Measurements from ENCODE around the gene ANKRD12. TPM values are rescaled to one million over a fixed set of nuclear protein-coding genes. Genes with fewer than 3 reads are reported as not detected.
A peak's percentile ranks its signal among the peaks of the same experiment; 100 is the strongest.

ANKRD12 gene
- total and polyA plus RNA-seq, 2 of the 4 experiments (the other 2 are of a cell fraction), result 2.6 to 12.9 TPM

DNA sequence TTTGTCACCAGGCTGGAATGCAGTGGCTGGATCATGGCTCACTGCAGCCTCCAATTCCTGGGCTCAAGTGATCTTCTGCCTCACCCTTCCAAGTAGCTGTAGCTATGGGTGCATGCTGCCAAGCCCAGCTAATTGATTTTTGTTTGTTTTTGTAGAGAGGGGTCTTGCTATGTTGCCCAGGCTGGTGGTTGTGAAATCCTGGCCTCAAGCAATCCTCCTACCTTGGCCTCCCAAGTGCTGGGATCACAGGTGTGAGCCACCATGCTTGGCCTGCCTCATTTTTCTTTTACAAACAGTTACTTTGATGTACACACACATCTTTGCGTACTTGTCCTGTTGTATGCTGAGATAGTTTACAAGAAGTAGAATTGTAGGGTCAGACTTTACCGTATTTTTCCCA is 13.1 kb upstream of the ANKRD12 start:
- WGBS, 2 experiments (ENCODE audit: extremely low coverage in 2 of 2, insufficient read length in 1 of 2), result no CpG with 5 or more reads among the region's 2 CpGs
- Histone ChIP-seq H4K91ac (ENCODE audit: insufficient read depth, low read depth, low read length) (no peak overlapping the region), H3K4me1 (ENCODE audit: control insufficient read depth, insufficient read depth, low read length) (peaks cover 5% of the 10 kb centered on the region), H2AFZ (replicated peaks; ENCODE audit: low read length, poor library complexity) (no peak overlapping the region), H3K56ac (ENCODE audit: extremely low read depth, insufficient read depth, low read length) (no peak overlapping the region), H3K4me3 (ENCODE audit: insufficient read depth, low read depth, low read length) (no peak overlapping the region), H2AK5ac (ENCODE audit: low read depth, low read length) (peak overlapping the region; percentile 43), H3K36me3 (ENCODE audit: control insufficient read depth, insufficient read depth, low read length) (peaks cover 27% of the 10 kb centered on the region), H3K27me3 (ENCODE audit: control insufficient read depth, insufficient read depth, low read length) (no peaks in the 10 kb centered on the region), H3K23ac (ENCODE audit: low read depth, low read length) (no peak overlapping the region), H2BK20ac (ENCODE audit: low read depth, low read length) (no peak overlapping the region), H4K8ac (ENCODE audit: low read depth in 2 of 2, low read length in 2 of 2) (peak overlapping the region in 1 of 2 experiments; percentile 22; a peak in 1 of 4 replicates), H2BK15ac (ENCODE audit: low read depth, low read length) (no peak overlapping the region), H2BK120ac (ENCODE audit: low read depth, low read length) (no peak overlapping the region), H3K79me1 (ENCODE audit: low read depth in 1 of 2, low read length in 2 of 2) (peaks cover 21 to 42% of the 10 kb centered on the region in 2 experiments), H3K4ac (ENCODE audit: low read depth, low read length) (peak overlapping the region; percentile 6; the same call in 1 of the 2 replicates), H3K9ac (ENCODE audit: low read depth, low read length) (no peak overlapping the region), H2BK5ac (ENCODE audit: low read depth, low read length, poor library complexity, severe bottlenecking) (peak overlapping the region; percentile 50), H3K14ac (replicated peaks; ENCODE audit: low read depth, low read length) (no peak overlapping the region), H4K5ac (ENCODE audit: low read depth, low read length) (no peak overlapping the region), H3K27ac (ENCODE audit: insufficient read depth, low read length) (no peak overlapping the region), H3K9me1 (ENCODE audit: insufficient read depth, low read length) (no peaks in the 10 kb centered on the region), H3K9me3 (ENCODE audit: control insufficient read depth, insufficient read depth, low read length) (no peaks in the 10 kb centered on the region), H3K18ac (ENCODE audit: low read depth, low read length) (no peak overlapping the region), H3K4me2 (ENCODE audit: low read depth, low read length) (no peak overlapping the region), H2AK9ac (replicated peaks; ENCODE audit: low read depth, low read length, poor library complexity) (no peak overlapping the region), H4K20me1 (ENCODE audit: insufficient read depth, low read length) (peaks cover 9% of the 10 kb centered on the region; the same call in 1 of the 2 replicates)
- ChIA-PET CTCF (no interaction called here), POLR2A (ENCODE audit: unreplicated experiment) (interaction anchor here (0.6 kb wide), 1 partner anchor 14 kb away, joined by 3 read pairs; no protein-coding TSS in a partner anchor)
- no peak for ATAC-seq (ENCODE audit: low read depth)
- dilution Hi-C loops (cut with HindIII; ENCODE audit: low sequenced_read_pairs, unreplicated experiment) (no loop called here), intact Hi-C loops (cut with micrococcal nuclease) (no loop called here), in situ Hi-C loops (cut with MboI; ENCODE audit: low sequenced_read_pairs) (no loop called here)
- DNase-seq, result no peak
- TF ChIP-seq, protein P1, sequence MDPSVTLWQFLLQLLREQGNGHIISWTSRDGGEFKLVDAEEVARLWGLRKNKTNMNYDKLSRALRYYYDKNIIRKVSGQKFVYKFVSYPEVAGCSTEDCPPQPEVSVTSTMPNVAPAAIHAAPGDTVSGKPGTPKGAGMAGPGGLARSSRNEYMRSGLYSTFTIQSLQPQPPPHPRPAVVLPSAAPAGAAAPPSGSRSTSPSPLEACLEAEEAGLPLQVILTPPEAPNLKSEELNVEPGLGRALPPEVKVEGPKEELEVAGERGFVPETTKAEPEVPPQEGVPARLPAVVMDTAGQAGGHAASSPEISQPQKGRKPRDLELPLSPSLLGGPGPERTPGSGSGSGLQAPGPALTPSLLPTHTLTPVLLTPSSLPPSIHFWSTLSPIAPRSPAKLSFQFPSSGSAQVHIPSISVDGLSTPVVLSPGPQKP (IDR thresholded peaks at IDR 0.05; ENCODE audit: borderline replicate concordance, low read depth, low read length), result no peak
- TF ChIP-seq CEBPB (IDR thresholded peaks at IDR 0.05; ENCODE audit: low read depth, low read length) (no peak), RAD21 (IDR thresholded peaks at IDR 0.05; ENCODE audit: low read length) (no peak), RCOR1 (IDR thresholded peaks at IDR 0.05; ENCODE audit: insufficient replicate concordance, low read length) (no peak), MAFK (IDR thresholded peaks at IDR 0.05; ENCODE audit: low read depth, low read length) (no peak), MXI1 (IDR thresholded peaks at IDR 0.05; ENCODE audit: borderline replicate concordance, low read depth, low read length) (no peak), MAZ (IDR thresholded peaks at IDR 0.05; ENCODE audit: borderline replicate concordance, low read depth, low read length) (no peak), POLR2A (IDR thresholded peaks at IDR 0.05; ENCODE audit: low read depth, low read length) (no peak), BHLHE40 (IDR thresholded peaks at IDR 0.05; ENCODE audit: low read depth, low read length) (no peak)
- TF ChIP-seq, protein P2, sequence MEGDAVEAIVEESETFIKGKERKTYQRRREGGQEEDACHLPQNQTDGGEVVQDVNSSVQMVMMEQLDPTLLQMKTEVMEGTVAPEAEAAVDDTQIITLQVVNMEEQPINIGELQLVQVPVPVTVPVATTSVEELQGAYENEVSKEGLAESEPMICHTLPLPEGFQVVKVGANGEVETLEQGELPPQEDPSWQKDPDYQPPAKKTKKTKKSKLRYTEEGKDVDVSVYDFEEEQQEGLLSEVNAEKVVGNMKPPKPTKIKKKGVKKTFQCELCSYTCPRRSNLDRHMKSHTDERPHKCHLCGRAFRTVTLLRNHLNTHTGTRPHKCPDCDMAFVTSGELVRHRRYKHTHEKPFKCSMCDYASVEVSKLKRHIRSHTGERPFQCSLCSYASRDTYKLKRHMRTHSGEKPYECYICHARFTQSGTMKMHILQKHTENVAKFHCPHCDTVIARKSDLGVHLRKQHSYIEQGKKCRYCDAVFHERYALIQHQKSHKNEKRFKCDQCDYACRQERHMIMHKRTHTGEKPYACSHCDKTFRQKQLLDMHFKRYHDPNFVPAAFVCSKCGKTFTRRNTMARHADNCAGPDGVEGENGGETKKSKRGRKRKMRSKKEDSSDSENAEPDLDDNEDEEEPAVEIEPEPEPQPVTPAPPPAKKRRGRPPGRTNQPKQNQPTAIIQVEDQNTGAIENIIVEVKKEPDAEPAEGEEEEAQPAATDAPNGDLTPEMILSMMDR (conservative IDR thresholded peaks at IDR 0.05; ENCODE audit: low read depth, low read length), result no peak
- BruUV-seq (replicated peaks), result no TSS peak
